Femur (tissue), 1 donor: ENCODE measurements around the gene MPV17.
A peak's percentile ranks its signal among the peaks of the same experiment; 100 is the strongest.
"Not testable (repeated sequence)": the region's sequence is repeated elsewhere in the genome, so short reads cannot be mapped to it uniquely, and the experiment has no call there.

Experiments used
- DNase-seq: peaks from one replicate; pipeline ENCODE4 v3.0.0-alpha.2; 2017

MPV17 gene

DNA sequence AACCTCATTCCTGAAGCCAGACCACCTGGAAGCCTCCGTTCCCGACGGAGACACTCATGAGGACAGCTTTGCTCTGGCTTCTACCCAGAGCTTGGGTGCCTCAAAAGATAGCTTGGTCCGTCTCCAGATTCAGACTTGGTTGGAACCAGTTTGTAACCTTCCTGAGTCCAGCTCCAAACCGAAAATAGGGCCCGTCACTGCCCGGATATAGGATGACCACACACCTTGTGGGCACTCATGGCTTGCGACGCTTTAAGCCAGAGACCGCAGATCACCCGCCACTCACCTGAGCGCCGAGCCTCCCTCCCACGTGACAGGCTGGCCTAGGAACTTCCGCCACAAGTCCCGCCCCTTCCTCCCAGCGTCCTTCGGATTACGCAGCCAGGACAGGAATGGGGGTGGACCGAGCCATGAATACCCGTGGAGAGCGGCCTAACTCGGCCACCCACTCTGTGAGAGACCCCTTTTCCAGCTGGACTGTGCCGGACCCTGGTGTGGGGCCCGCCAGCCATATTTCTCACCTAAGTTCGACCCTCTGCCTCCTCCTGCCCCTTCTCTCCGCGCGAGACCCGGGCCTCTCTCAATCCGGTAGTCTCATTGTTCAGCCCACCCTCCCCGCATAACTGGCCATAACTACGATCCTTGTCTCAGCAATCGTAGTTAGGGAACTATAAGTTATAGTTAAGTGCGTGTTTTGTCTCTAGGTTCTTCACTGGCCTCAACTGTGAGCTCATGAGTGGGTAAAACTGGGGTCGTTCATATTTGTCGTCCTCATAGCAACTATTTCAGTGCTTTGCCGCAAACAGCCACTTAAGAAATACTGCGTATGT is at the start of gene MPV17:
TSS of gene MPV17 (minus strand) at position 332 of the 830 bp plus-strand sequence. CDS start 580 bp downstream, outside the sequence.
- peak; percentile 95 for DNase-seq

- DNase-seq, result peak; percentile 59
Observed at GRCh38 chr2:27370816-27371620, 48.1 kb upstream of the MPV17 start.

DNA sequence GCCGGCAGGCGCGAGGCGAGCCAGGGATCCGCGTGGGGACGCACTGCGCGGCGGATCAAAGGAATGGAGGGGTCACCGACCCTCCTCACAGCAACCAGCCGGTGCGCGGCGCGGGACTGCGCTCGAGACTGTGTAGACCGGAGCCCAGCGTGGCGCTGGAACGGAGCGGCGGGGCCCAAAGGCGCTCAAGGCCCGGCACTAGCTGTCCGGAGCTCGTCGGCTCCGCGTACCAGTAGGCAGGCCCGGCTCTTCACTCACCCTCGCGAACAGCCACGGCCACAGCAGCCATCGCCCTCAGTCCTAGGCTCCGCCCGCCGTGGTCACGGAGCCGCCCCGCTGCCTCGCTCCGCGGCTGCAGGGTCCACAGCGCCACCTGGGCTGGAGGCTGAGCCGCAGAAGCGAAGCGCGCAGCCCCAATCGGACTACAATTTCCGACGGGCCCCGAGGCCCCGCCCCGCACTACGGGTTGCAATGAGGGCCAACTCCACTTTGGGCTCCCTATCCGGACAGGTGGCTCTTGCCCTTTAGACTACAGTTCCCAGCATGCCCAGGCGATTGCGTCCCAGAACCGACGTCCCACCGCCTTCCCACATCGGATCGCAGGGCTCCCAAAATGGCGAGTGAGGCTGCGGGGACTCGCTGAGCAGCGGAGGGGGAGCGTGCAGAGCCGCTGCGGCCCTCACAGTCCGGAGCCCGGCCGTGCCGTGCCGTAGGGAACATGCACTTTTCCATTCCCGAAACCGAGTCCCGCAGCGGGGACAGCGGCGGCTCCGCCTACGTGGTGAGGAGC is 47.3 kb upstream of the MPV17 start, which contains the start of the genes EIF2B4 and SNX17:
TSS of gene EIF2B4 (minus strand) at position 313 of the 790 bp plus-strand sequence. CDS start at position 289, 24 bp downstream.
TSS of gene SNX17 (plus strand) at position 591 of the 790 bp plus-strand sequence. CDS start at position 719, 128 bp downstream.
- DNase-seq, result peak; percentile 100

- DNase-seq, result peak; percentile 75
Observed at GRCh38 chr2:27369471-27370025, 46.7 kb upstream of the MPV17 start.

DNA sequence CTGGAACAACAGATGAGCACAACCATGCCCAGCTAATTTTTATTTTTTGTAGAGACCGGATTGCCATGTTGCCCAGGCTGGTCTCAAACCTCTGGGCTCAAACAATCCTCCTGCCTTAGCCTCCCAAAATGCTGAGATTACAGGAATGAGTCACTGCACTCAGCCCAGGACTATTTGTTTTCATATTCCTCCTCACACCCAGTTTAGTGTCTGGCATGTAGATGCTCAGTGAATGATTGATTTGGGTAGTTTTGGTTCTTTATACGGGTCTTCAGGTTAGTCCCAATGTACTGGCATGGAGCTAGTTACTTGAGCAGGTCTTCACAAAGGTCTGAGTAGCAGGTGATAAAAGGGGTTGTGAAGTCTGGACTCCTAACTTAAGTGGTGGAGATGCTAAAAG is 41.0 kb upstream of the MPV17 start:
- no peak for DNase-seq

DNA sequence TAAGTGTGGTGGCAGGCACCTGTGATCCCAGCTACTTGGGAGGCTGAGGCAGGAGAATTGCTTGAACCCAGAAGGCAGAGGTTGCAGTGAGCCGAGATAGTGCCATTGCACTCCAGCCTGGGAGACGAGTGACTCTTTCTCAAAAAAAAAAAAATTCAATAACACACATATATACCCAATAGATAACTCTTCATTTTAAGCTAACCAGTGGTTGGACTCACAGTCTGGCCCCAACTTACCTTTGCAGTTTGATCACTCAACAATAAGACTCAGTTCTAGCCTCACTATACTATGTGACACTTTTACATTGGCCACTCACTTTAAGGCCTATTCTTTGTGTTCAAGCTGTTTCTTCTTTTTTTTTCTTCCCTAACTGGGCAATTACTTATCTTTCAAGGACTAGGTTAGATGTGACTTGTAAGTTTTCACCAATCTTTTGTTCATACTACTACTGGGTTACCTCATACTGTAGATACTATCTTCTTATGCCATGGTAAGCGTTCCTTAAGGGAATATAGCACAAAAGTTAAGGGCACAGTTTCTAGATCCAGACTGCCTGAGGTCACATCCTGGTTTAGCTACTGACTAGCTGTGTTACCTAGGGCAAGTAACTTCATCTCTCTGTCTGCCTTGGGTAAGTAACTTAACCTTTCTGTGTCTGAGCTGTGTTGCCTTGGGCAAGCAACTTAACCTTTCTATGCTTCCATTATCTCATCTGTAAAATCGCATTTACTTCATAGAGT is 40.0 kb upstream of the MPV17 start:
- no peak for DNase-seq

- DNase-seq, result peak; percentile 96
Observed at GRCh38 chr2:27356382-27357181, 33.7 kb upstream of the MPV17 start, which contains the start of gene GTF3C2. GTF3C2 (minus strand) TSS chr2:27356764; CDS start chr2:27343554, 13,210 bp downstream.

GRCh38 chr2:27356056-27356381 is 33.1 kb upstream of the MPV17 start:
- peak; percentile 51 for DNase-seq

- DNase-seq, result no peak
Observed at GRCh38 chr2:27354597-27354927, 31.7 kb upstream of the MPV17 start.

GRCh38 chr2:27353762-27354596 is 31.1 kb upstream of the MPV17 start:
- DNase-seq, result no peak

DNA sequence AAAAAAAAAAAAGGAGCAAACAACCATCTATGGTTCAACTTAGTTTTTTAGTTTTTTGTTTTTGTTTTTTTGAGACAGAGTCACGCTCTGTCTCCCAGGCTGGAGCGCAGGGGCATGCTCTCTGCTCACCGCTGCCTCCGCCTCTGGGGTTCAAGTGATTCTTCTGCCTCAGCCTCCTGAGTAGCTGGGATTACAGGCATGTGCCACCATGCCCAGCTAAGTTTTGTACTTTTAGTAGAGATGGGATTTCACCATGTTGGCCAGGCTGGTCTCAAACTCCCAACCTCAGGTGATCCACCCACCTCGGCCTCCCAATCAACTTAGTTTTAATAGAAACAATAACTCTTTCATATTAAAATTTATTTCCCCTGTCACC is 30.5 kb upstream of the MPV17 start:
- not testable (repeated sequence) for DNase-seq

- no peak for DNase-seq
Observed at GRCh38 chr2:27351802-27352598, 29.1 kb upstream of the MPV17 start.

GRCh38 chr2:27350106-27350693 is 27.3 kb upstream of the MPV17 start:
- no peak for DNase-seq

DNA sequence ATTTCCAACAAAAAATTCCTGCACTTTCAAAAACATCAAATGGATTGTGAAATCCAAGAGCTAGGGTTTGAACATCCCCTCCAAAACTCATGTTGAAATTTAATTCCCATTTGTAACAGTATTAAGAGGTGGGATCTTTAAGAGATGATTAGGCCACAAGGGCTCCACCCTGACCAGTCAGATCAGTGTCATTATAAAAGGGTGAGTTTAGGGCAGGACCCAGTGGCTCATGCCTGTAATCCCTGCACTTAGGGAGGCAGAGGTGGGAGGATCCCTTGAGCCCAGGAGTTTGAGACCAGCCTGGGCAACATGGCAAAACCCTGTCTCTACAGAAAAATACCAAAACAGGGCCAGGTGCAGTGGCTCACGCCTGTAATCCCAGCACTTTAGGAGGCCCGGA is 24.7 kb upstream of the MPV17 start:
- no peak for DNase-seq

GRCh38 chr2:27336173-27336572 is 13.3 kb upstream of the MPV17 start:
- DNase-seq, result no peak

DNA sequence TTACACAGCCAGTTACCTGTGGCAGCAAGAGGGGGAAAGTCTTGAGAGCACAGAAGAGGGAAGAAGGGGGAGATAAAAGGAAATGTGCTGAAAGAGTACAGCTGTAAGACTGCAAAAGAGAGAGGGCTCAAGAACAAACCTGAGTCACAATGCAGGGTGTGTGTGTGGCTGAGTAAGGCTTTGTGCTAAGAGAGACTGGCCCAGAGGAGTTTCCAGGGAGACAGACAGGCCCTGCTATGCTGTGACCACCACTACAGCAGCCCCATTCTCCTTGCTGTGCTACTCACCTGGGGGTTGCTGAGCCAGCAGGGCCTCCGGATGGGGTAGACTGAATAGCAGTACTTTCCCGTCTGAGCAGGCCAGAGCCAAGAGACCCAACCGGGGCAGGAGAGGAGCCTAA is 12.4 kb upstream of the MPV17 start:
- DNase-seq, result no peak

DNA sequence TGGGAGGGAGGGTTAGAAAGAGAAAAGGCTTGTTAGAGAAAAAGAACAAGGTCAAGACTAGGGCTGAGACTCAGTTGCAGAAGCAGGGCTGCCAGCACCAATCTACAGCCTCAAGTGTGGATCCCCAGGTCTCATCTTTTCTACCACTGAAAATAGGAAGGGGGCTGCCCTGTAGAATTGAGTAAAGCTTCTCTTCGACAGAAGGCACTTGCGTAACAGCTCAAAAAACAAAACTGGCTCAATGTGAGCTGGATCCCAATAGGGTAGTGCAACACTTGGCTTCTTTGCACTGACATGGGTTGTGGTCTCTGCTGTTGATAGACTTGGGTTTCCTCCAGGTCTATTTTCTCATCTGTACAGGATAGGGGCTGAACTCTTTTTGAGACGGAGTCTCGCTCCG is 1.8 kb upstream of the MPV17 start:
- no peak for DNase-seq

- no peak for DNase-seq
Observed at GRCh38 chr2:27323596-27324285, 844 bp upstream of the MPV17 start.
